Heart left ventricle (tissue), 13 donors: ENCODE measurements around the gene IGLL1.

Experiments
- CTCF ChIP-seq, 12 donors: fragments of 200-600 bp; sonication (generic) in 4 of 12; IDR thresholded peaks; one replicate each; pipeline versions ENCODE4 v1.5.0 to v1.8.0; 2018 to 2022; ENCODE audit warnings: antibody characterized with exemption in 12 of 12, mild to moderate bottlenecking in 5 of 12
- POLR2A ChIP-seq, 2 donors: fragments of 450-650 bp; IDR thresholded peaks; one replicate each; pipeline ENCODE4 v1.6.1; 2017; ENCODE audit warnings: antibody characterized with exemption in 2 of 2, mild to moderate bottlenecking in 2 of 2, moderate library complexity in 2 of 2
- donor health status: ischemic (EF 13 %, LVEDD 7.1; RV severe dilation, severe dysfunction).
- donor health status: DM: no; HTN: yes; CAD: no.
- donor health status: DM: no; HTN: no; CAD: no.
- donor health status: ischemic (EF 25% LVEDD 6.9; RV normal size, moderate dysfunction).
- donor health status: ischemic (EF 25% LVEDD 5.7; RV mildly dilated, moderate dysfunction).
- donor health status: ischemic (EF 35%, LVEDD 5.7; RV mildly dilated, moderate dysfunction).
- donor health status: nonischemic (EF 11% LVEDD 7.7; RV severe dilation, severe dysfunction).
- donor health status: DM: yes; HTN: yes; CAD: no.
- donor health status: PGD.
- donor health status: ischemic (EF 29% LVEDD 5.4; RV normal size, mild dysfunction).
- donor health status: nonischemic (EF 23%, LVEDD 6.1; RV moderate dilation, normal function).

- TF ChIP-seq CTCF (IDR thresholded peaks at IDR 0.05) (no peak), POLR2A (IDR thresholded peaks at IDR 0.05) (no peak)
Measured at GRCh38 chr22:23551385-23551784, 28.7 kb downstream of the IGLL1 start.
